Measurements from ENCODE around the gene PLAGL2. TPM values are rescaled to one million over a fixed set of nuclear protein-coding genes. Genes with fewer than 3 reads are reported as not detected.

PLAGL2 gene
- total RNA-seq, 1 donor from 2014 or later: 52.7 TPM

- no peak for DNase-seq (ENCODE audit: extremely low spot score, unreplicated experiment)
- TF ChIP-seq CTCF (conservative IDR thresholded peaks at IDR 0.05): no peak
- Mint-ChIP-seq H3K27me3 (no peaks in the 10 kb centered on the region), H3K9me3 (no peaks in the 10 kb centered on the region), H3K4me3 (no peak overlapping the region), H3K4me1 (ENCODE audit: unreplicated experiment) (peaks cover 16% of the 10 kb centered on the region), H3K36me3 (peaks cover 28% of the 10 kb centered on the region), H3K27ac (no peak overlapping the region)
Measured at GRCh38 chr20:32237419-32237818, 29.9 kb upstream of the PLAGL2 start.

- no peak overlapping the region for H3K4me3 Mint-ChIP-seq
Measured at GRCh38 chr20:32236819-32237218, 29.3 kb upstream of the PLAGL2 start.

GRCh38 chr20:32236048-32236533, 28.5 kb upstream of the PLAGL2 start:
- peak overlapping the region; percentile 61 for H3K27ac Mint-ChIP-seq
- DNase-seq (ENCODE audit: extremely low spot score, unreplicated experiment): no peak
- peaks cover 40% of the 10 kb centered on the region for H3K36me3 Mint-ChIP-seq
- peaks cover 22% of the 10 kb centered on the region for H3K4me1 Mint-ChIP-seq (ENCODE audit: unreplicated experiment)
- H3K27me3 Mint-ChIP-seq: no peaks in the 10 kb centered on the region
- no peaks in the 10 kb centered on the region for H3K9me3 Mint-ChIP-seq
- no peak for TF ChIP-seq CTCF (conservative IDR thresholded peaks at IDR 0.05)
- no peak overlapping the region for H3K4me3 Mint-ChIP-seq

More at GRCh38 chr20:32236819-32237218, 29.3 kb upstream of the PLAGL2 start:
- no peaks in the 10 kb centered on the region for H3K27me3 Mint-ChIP-seq
- H3K4me1 Mint-ChIP-seq (ENCODE audit: unreplicated experiment): peaks cover 20% of the 10 kb centered on the region
- no peak for TF ChIP-seq CTCF (conservative IDR thresholded peaks at IDR 0.05)
- no peaks in the 10 kb centered on the region for H3K9me3 Mint-ChIP-seq
- no peak for DNase-seq (ENCODE audit: extremely low spot score, unreplicated experiment)
- peaks cover 33% of the 10 kb centered on the region for H3K36me3 Mint-ChIP-seq
- H3K27ac Mint-ChIP-seq: no peak overlapping the region

GRCh38 chr20:32235331-32236047, 27.9 kb upstream of the PLAGL2 start:
- H3K27ac Mint-ChIP-seq: peak overlapping the region; percentile 61
- H3K4me1 Mint-ChIP-seq (ENCODE audit: unreplicated experiment): peaks cover 21% of the 10 kb centered on the region
- TF ChIP-seq CTCF (conservative IDR thresholded peaks at IDR 0.05): no peak
- no peaks in the 10 kb centered on the region for H3K9me3 Mint-ChIP-seq
- no peak for DNase-seq (ENCODE audit: extremely low spot score, unreplicated experiment)
- H3K36me3 Mint-ChIP-seq: peaks cover 46% of the 10 kb centered on the region
- H3K27me3 Mint-ChIP-seq: no peaks in the 10 kb centered on the region
- no peak overlapping the region for H3K4me3 Mint-ChIP-seq

GRCh38 chr20:32234135-32234808, 26.7 kb upstream of the PLAGL2 start:
- no peak for TF ChIP-seq CTCF (conservative IDR thresholded peaks at IDR 0.05)

More at GRCh38 chr20:32234135-32234808, 26.7 kb upstream of the PLAGL2 start:
- no peak overlapping the region for H3K4me3 Mint-ChIP-seq
- DNase-seq (ENCODE audit: extremely low spot score, unreplicated experiment): no peak
- H3K27me3 Mint-ChIP-seq: no peaks in the 10 kb centered on the region
- H3K36me3 Mint-ChIP-seq: peaks cover 48% of the 10 kb centered on the region
- H3K4me1 Mint-ChIP-seq (ENCODE audit: unreplicated experiment): peaks cover 11% of the 10 kb centered on the region
- no peaks in the 10 kb centered on the region for H3K9me3 Mint-ChIP-seq
- H3K27ac Mint-ChIP-seq: no peak overlapping the region
